Measurements from ENCODE around the gene STK38.

DNA sequence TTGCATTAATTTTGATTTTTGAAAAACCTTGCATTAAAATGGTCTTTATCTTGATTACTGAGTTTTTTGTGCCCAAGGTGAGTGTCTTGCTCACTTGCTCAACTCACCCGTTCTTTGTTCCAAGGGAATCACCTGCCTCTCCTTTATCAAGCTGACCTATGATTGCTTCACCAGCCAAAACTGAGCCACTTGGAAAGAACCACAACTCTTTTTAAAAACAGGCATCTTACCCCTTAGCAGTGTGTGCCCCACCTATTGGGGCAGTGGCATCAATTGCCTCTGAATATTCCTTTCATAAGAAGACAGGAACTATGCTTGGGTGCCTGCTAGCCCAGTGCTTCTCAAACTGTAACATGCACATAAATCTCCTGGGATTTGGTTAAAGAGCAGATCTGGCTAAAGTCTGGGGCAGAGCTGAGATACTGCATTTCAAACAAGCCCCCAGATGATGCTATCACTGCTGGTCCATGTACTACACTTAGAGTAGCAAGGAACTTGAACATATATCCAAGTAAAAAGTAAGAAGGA is 3.3 kb upstream of the STK38 start:
- TF ChIP-seq, protein P1, sequence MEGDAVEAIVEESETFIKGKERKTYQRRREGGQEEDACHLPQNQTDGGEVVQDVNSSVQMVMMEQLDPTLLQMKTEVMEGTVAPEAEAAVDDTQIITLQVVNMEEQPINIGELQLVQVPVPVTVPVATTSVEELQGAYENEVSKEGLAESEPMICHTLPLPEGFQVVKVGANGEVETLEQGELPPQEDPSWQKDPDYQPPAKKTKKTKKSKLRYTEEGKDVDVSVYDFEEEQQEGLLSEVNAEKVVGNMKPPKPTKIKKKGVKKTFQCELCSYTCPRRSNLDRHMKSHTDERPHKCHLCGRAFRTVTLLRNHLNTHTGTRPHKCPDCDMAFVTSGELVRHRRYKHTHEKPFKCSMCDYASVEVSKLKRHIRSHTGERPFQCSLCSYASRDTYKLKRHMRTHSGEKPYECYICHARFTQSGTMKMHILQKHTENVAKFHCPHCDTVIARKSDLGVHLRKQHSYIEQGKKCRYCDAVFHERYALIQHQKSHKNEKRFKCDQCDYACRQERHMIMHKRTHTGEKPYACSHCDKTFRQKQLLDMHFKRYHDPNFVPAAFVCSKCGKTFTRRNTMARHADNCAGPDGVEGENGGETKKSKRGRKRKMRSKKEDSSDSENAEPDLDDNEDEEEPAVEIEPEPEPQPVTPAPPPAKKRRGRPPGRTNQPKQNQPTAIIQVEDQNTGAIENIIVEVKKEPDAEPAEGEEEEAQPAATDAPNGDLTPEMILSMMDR (IDR thresholded peaks at IDR 0.05; ENCODE audit: low read depth, low read length, poor library complexity, severe bottlenecking): no peak
- no peak for TF ChIP-seq EZH2phosphoT487 (IDR thresholded peaks at IDR 0.05; ENCODE audit: borderline replicate concordance, low read length)
